Neural crest cell (in vitro differentiated cells): ENCODE data around the gene QRFP. TPM values are rescaled to one million over a fixed set of nuclear protein-coding genes. Genes with fewer than 3 reads are reported as not detected.

Experiments used
- DNase-seq: peaks from one replicate; pipeline ENCODE4 v3.0.0; 2021; ENCODE audit warnings: low read depth, mixed read lengths, low spot score
- H3K27ac Mint-ChIP-seq: one replicate; pipeline ENCODE4 v1.8.0; 2021; ENCODE audit warnings: mild to moderate bottlenecking, mixed read lengths; ENCODE audit not compliant: unreplicated experiment
- H3K27me3 Mint-ChIP-seq: 2 replicates; pipeline ENCODE4 v1.8.0; 2021; ENCODE audit warnings: low read depth, mild to moderate bottlenecking, mixed read lengths
- H3K36me3 Mint-ChIP-seq: 2 replicates; pipeline ENCODE4 v1.8.0; 2021; ENCODE audit warnings: low read depth, mild to moderate bottlenecking, mixed read lengths
- H3K4me1 Mint-ChIP-seq: 2 replicates; pipeline ENCODE4 v1.8.0; 2021; ENCODE audit warnings: mixed read lengths
- H3K4me3 Mint-ChIP-seq: one replicate; pipeline ENCODE4 v1.8.0; 2021; ENCODE audit warnings: mild to moderate bottlenecking, mixed read lengths
- H3K9me3 Mint-ChIP-seq: 2 replicates; pipeline ENCODE4 v1.8.0; 2021; ENCODE audit warnings: mixed read lengths
- total RNA-seq: library from RNA; stranded (reverse); gene quantifications from 2 replicates; pipeline ENCODE4 v1.2.1, GENCODE V29; 2021
- TF ChIP-seq, protein P1 (sequence below): fragments of 200-600 bp; sonication (generic); conservative IDR thresholded peaks from 2 replicates; pipeline ENCODE4 v1.5.0; 2021; ENCODE audit warnings: antibody characterized with exemption, mild to moderate bottlenecking

Gene QRFP
- total RNA-seq, 1 donor from 2014 or later: not detected

DNA sequence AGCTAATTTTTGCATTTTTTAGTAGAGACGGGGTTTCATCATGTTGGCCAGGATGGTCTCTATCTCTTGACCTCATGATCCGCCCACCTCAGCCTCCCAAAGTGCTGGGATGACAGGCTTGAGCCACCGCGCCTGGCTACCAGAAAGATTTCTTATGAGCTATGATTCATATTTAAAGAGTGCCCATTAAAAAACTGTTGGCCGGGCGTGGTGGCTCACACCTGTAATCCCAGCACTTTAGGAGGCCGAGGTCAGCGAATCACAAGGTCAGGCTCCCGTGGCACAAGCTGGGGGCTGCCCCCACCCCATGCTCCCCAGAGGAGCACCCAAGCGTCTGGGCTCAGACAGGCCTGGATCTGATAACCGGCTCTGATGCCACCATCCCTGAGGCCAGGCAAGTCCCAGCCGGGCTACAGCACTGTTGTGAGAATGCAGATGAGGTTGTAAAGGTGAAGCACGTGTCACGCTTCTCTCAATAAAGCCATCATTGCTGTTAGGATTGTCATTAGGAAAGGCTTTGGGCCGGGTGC is 13.9 kb downstream of the QRFP start:
- no peaks in the 10 kb centered on the region for H3K9me3 Mint-ChIP-seq
- no peaks in the 10 kb centered on the region for H3K27me3 Mint-ChIP-seq
- H3K4me1 Mint-ChIP-seq: peaks cover 3% of the 10 kb centered on the region
- DNase-seq: no peak
- TF ChIP-seq, protein P1, sequence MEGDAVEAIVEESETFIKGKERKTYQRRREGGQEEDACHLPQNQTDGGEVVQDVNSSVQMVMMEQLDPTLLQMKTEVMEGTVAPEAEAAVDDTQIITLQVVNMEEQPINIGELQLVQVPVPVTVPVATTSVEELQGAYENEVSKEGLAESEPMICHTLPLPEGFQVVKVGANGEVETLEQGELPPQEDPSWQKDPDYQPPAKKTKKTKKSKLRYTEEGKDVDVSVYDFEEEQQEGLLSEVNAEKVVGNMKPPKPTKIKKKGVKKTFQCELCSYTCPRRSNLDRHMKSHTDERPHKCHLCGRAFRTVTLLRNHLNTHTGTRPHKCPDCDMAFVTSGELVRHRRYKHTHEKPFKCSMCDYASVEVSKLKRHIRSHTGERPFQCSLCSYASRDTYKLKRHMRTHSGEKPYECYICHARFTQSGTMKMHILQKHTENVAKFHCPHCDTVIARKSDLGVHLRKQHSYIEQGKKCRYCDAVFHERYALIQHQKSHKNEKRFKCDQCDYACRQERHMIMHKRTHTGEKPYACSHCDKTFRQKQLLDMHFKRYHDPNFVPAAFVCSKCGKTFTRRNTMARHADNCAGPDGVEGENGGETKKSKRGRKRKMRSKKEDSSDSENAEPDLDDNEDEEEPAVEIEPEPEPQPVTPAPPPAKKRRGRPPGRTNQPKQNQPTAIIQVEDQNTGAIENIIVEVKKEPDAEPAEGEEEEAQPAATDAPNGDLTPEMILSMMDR: no peak
- H3K27ac Mint-ChIP-seq: no peak overlapping the region
- H3K36me3 Mint-ChIP-seq: peaks cover 13% of the 10 kb centered on the region
- no peak overlapping the region for H3K4me3 Mint-ChIP-seq

GRCh38 chr9:130881516-130881915 is 15.1 kb downstream of the QRFP start:
- no peak for DNase-seq
- no peaks in the 10 kb centered on the region for H3K27me3 Mint-ChIP-seq
- no peak overlapping the region for H3K27ac Mint-ChIP-seq
- peaks cover 3% of the 10 kb centered on the region for H3K4me1 Mint-ChIP-seq
- H3K36me3 Mint-ChIP-seq: peaks cover 17% of the 10 kb centered on the region
- TF ChIP-seq, protein P1: no peak
- no peak overlapping the region for H3K4me3 Mint-ChIP-seq
- H3K9me3 Mint-ChIP-seq: no peaks in the 10 kb centered on the region

DNA sequence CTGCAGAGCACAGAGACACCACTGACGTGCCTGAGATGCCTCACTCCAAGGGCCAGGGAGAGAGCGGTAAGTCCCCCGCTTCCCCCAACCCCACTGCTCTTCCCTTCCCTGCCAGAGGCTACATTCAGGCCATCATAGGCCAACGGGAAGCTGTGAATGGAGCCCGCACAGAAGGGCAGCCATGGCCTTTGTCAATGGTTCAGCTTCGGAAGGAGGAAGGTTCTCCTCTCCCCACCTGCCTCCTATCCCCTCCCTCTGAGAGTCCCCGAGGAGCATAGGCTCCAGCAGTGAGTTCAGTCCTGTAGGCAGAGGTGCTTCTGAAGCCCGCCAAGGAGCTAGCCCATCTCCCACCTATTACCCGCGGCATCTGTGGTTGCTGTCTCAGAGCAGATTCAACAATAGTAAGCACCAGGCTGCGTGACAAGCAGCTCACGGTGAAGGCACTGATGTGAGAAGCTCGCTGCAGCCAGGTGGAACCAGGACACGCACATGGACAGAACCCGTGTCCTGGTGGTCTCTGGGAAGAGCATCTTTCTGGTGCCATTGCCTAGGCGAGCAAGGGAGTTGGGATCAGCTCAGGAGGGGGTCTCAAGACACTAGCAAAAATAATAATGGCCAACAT is 15.9 kb downstream of the QRFP start:
- Mint-ChIP-seq H3K4me1 (peaks cover 3% of the 10 kb centered on the region), H3K9me3 (no peaks in the 10 kb centered on the region), H3K4me3 (peak overlapping the region; percentile 34), H3K27ac (no peak overlapping the region), H3K27me3 (no peaks in the 10 kb centered on the region), H3K36me3 (peaks cover 16% of the 10 kb centered on the region)
- TF ChIP-seq, protein P1: no peak
- no peak for DNase-seq

GRCh38 chr9:130879863-130880411 is 16.7 kb downstream of the QRFP start:
- peaks cover 3% of the 10 kb centered on the region for H3K4me1 Mint-ChIP-seq
- H3K4me3 Mint-ChIP-seq: no peak overlapping the region
- no peak overlapping the region for H3K27ac Mint-ChIP-seq
- TF ChIP-seq, protein P1: no peak
- no peak for DNase-seq
- no peaks in the 10 kb centered on the region for H3K27me3 Mint-ChIP-seq
- no peaks in the 10 kb centered on the region for H3K9me3 Mint-ChIP-seq
- peaks cover 15% of the 10 kb centered on the region for H3K36me3 Mint-ChIP-seq

GRCh38 chr9:130878295-130878694 is 18.3 kb downstream of the QRFP start:
- Mint-ChIP-seq H3K4me1 (peaks cover under 1% of the 10 kb centered on the region), H3K27ac (no peak overlapping the region), H3K9me3 (no peaks in the 10 kb centered on the region), H3K27me3 (no peaks in the 10 kb centered on the region), H3K36me3 (peaks cover 18% of the 10 kb centered on the region), H3K4me3 (no peak overlapping the region)
- TF ChIP-seq, protein P1: no peak
- no peak for DNase-seq
